Measurements from ENCODE around the gene CDC42SE2.
"Not testable (repeated sequence)": the region's sequence is repeated elsewhere in the genome, so short reads cannot be mapped to it uniquely, and the experiment has no call there.

CDC42SE2 gene

GRCh38 chr5:131346204-131346603 lies 82.4 kb downstream of the CDC42SE2 start:
- WGBS, 2 donors (ENCODE audit: extremely low coverage in 2 of 2, insufficient read length in 2 of 2, insufficient replicate concordance in 1 of 2): no CpG with 5 or more reads among the region's 3 CpGs
- H3K14ac ChIP-seq (ENCODE audit: low read length); H4K91ac ChIP-seq (ENCODE audit: low read depth, low read length, poor library complexity); H2BK12ac ChIP-seq (ENCODE audit: low read length); H3K23ac ChIP-seq (ENCODE audit: low read depth, low read length, poor library complexity); H3K4me3 ChIP-seq (ENCODE audit: low read length in 2 of 2); H3K4me2 ChIP-seq (ENCODE audit: insufficient read depth, low read length, poor library complexity, severe bottlenecking); H3K27me3 ChIP-seq (ENCODE audit: control insufficient read depth in 3 of 3, insufficient read depth in 3 of 3, low read depth in 1 of 3, low read length in 3 of 3); H2AK5ac ChIP-seq (ENCODE audit: low read depth, low read length); H2BK5ac ChIP-seq (ENCODE audit: low read length); DNase-seq (ENCODE audit: low spot score); H3K4me1 ChIP-seq (ENCODE audit: control insufficient read depth in 2 of 2, insufficient read depth in 1 of 2, low read depth in 1 of 2, low read length in 2 of 2); H3K79me1 ChIP-seq (ENCODE audit: low read depth, low read length); H2BK15ac ChIP-seq (ENCODE audit: low read length); H4K8ac ChIP-seq (ENCODE audit: low read depth, low read length); H2BK120ac ChIP-seq (ENCODE audit: low read depth, low read length); H3K18ac ChIP-seq (ENCODE audit: low read length); H2AFZ ChIP-seq (ENCODE audit: low read length); H3K27ac ChIP-seq (replicated peaks; ENCODE audit: low read length); H3K9ac ChIP-seq (ENCODE audit: low read depth, low read length, poor library complexity); H3K4ac ChIP-seq (ENCODE audit: low read length): not testable (repeated sequence)
- Histone ChIP-seq H3K9me3 (replicated peaks in 1 of 2; ENCODE audit: control insufficient read depth in 2 of 2, insufficient read depth in 1 of 2, low read depth in 1 of 2, low read length in 2 of 2) (peaks cover 4 to 22% of the 10 kb centered on the region in 2 donors), H3K36me3 (replicated peaks in 1 of 2; ENCODE audit: control insufficient read depth in 2 of 2, insufficient read depth in 2 of 2, low read length in 2 of 2) (peaks cover 2 to 10% of the 10 kb centered on the region in 2 donors)

GRCh38 chr5:131353991-131354390 lies 90.1 kb downstream of the CDC42SE2 start:
- Histone ChIP-seq H2BK5ac (ENCODE audit: low read length) (no peak overlapping the region), H2AFZ (ENCODE audit: low read length) (no peak overlapping the region), H3K4me2 (ENCODE audit: insufficient read depth, low read length, poor library complexity, severe bottlenecking) (no peak overlapping the region), H3K27ac (replicated peaks; ENCODE audit: low read length) (no peak overlapping the region), H3K27me3 (ENCODE audit: control insufficient read depth in 3 of 3, insufficient read depth in 3 of 3, low read depth in 1 of 3, low read length in 3 of 3) (no peaks in the 10 kb centered on the region), H3K4ac (ENCODE audit: low read length) (no peak overlapping the region), H3K36me3 (replicated peaks in 1 of 2; ENCODE audit: control insufficient read depth in 2 of 2, insufficient read depth in 2 of 2, low read length in 2 of 2) (no peaks in the 10 kb centered on the region), H3K23ac (ENCODE audit: low read depth, low read length, poor library complexity) (no peak overlapping the region), H2AK5ac (ENCODE audit: low read depth, low read length) (no peak overlapping the region), H4K8ac (ENCODE audit: low read depth, low read length) (no peak overlapping the region), H3K9ac (ENCODE audit: low read depth, low read length, poor library complexity) (no peak overlapping the region), H3K79me1 (ENCODE audit: low read depth, low read length) (no peaks in the 10 kb centered on the region), H4K91ac (ENCODE audit: low read depth, low read length, poor library complexity) (no peak overlapping the region), H2BK15ac (ENCODE audit: low read length) (no peak overlapping the region), H3K14ac (ENCODE audit: low read length) (no peak overlapping the region), H3K4me1 (ENCODE audit: control insufficient read depth in 2 of 2, insufficient read depth in 1 of 2, low read depth in 1 of 2, low read length in 2 of 2) (no peaks in the 10 kb centered on the region), H3K4me3 (ENCODE audit: low read length in 2 of 2) (no peak overlapping the region), H2BK12ac (ENCODE audit: low read length) (no peak overlapping the region), H2BK120ac (ENCODE audit: low read depth, low read length) (no peak overlapping the region), H3K18ac (ENCODE audit: low read length) (no peak overlapping the region), H3K9me3 (replicated peaks in 1 of 2; ENCODE audit: control insufficient read depth in 2 of 2, insufficient read depth in 1 of 2, low read depth in 1 of 2, low read length in 2 of 2) (no peaks in the 10 kb centered on the region)
- whole genome bisulfite sequencing, 2 donors (ENCODE audit: extremely low coverage in 2 of 2, insufficient read length in 2 of 2, insufficient replicate concordance in 1 of 2): no CpG with 5 or more reads among the region's 3 CpGs
- no peak for DNase-seq (ENCODE audit: low spot score)

- H3K27ac ChIP-seq (replicated peaks; ENCODE audit: low read length): no peak overlapping the region
- no CpG with 5 or more reads among the region's 1 CpG for WGBS, 2 donors (ENCODE audit: extremely low coverage in 2 of 2, insufficient read length in 2 of 2, insufficient replicate concordance in 1 of 2)
- no peak overlapping the region for H3K14ac ChIP-seq (ENCODE audit: low read length)
Measured at GRCh38 chr5:131355971-131356528, 92.2 kb downstream of the CDC42SE2 start.

GRCh38 chr5:131356619-131357018 lies 92.8 kb downstream of the CDC42SE2 start:
- Histone ChIP-seq H3K18ac (ENCODE audit: low read length) (no peak overlapping the region), H3K9me3 (replicated peaks in 1 of 2; ENCODE audit: control insufficient read depth in 2 of 2, insufficient read depth in 1 of 2, low read depth in 1 of 2, low read length in 2 of 2) (no peaks in the 10 kb centered on the region), H3K9ac (ENCODE audit: low read depth, low read length, poor library complexity) (no peak overlapping the region), H4K8ac (ENCODE audit: low read depth, low read length) (no peak overlapping the region), H3K4me3 (ENCODE audit: low read length in 2 of 2) (no peak overlapping the region), H3K79me1 (ENCODE audit: low read depth, low read length) (no peaks in the 10 kb centered on the region), H3K4me1 (ENCODE audit: control insufficient read depth in 2 of 2, insufficient read depth in 1 of 2, low read depth in 1 of 2, low read length in 2 of 2) (peaks cover 0 to 1% of the 10 kb centered on the region in 2 donors), H3K14ac (ENCODE audit: low read length) (no peak overlapping the region), H2AK5ac (ENCODE audit: low read depth, low read length) (no peak overlapping the region), H3K27ac (replicated peaks; ENCODE audit: low read length) (no peak overlapping the region), H2BK5ac (ENCODE audit: low read length) (no peak overlapping the region), H4K91ac (ENCODE audit: low read depth, low read length, poor library complexity) (no peak overlapping the region), H2BK120ac (ENCODE audit: low read depth, low read length) (no peak overlapping the region), H2BK12ac (ENCODE audit: low read length) (no peak overlapping the region), H3K4ac (ENCODE audit: low read length) (no peak overlapping the region), H3K36me3 (replicated peaks in 1 of 2; ENCODE audit: control insufficient read depth in 2 of 2, insufficient read depth in 2 of 2, low read length in 2 of 2) (peaks cover 2 to 19% of the 10 kb centered on the region in 2 donors), H3K27me3 (ENCODE audit: control insufficient read depth in 3 of 3, insufficient read depth in 3 of 3, low read depth in 1 of 3, low read length in 3 of 3) (no peaks in the 10 kb centered on the region), H3K4me2 (ENCODE audit: insufficient read depth, low read length, poor library complexity, severe bottlenecking) (no peak overlapping the region), H2BK15ac (ENCODE audit: low read length) (no peak overlapping the region), H3K23ac (ENCODE audit: low read depth, low read length, poor library complexity) (no peak overlapping the region), H2AFZ (ENCODE audit: low read length) (no peak overlapping the region)
- WGBS, 2 donors (ENCODE audit: extremely low coverage in 2 of 2, insufficient read length in 2 of 2, insufficient replicate concordance in 1 of 2): no CpG with 5 or more reads among the region's 1 CpG
- DNase-seq (ENCODE audit: low spot score): no peak

More at GRCh38 chr5:131355971-131356528, 92.2 kb downstream of the CDC42SE2 start:
- H3K18ac ChIP-seq (ENCODE audit: low read length): no peak overlapping the region
- H4K8ac ChIP-seq (ENCODE audit: low read depth, low read length): no peak overlapping the region
- no peak overlapping the region for H3K23ac ChIP-seq (ENCODE audit: low read depth, low read length, poor library complexity)
- no peak overlapping the region for H3K9ac ChIP-seq (ENCODE audit: low read depth, low read length, poor library complexity)
- no peak overlapping the region for H2BK15ac ChIP-seq (ENCODE audit: low read length)
- H3K4me1 ChIP-seq (ENCODE audit: control insufficient read depth in 2 of 2, insufficient read depth in 1 of 2, low read depth in 1 of 2, low read length in 2 of 2): no peaks in the 10 kb centered on the region
- H2AK5ac ChIP-seq (ENCODE audit: low read depth, low read length): no peak overlapping the region
- no peak overlapping the region for H2BK5ac ChIP-seq (ENCODE audit: low read length)
- no peaks in the 10 kb centered on the region for H3K9me3 ChIP-seq (replicated peaks in 1 of 2; ENCODE audit: control insufficient read depth in 2 of 2, insufficient read depth in 1 of 2, low read depth in 1 of 2, low read length in 2 of 2)
- H3K4me2 ChIP-seq (ENCODE audit: insufficient read depth, low read length, poor library complexity, severe bottlenecking): no peak overlapping the region
- no peak overlapping the region for H2AFZ ChIP-seq (ENCODE audit: low read length)
- no peak overlapping the region for H3K4me3 ChIP-seq (ENCODE audit: low read length in 2 of 2)
- no peaks in the 10 kb centered on the region for H3K79me1 ChIP-seq (ENCODE audit: low read depth, low read length)
- no peak overlapping the region for H2BK120ac ChIP-seq (ENCODE audit: low read depth, low read length)
- DNase-seq (ENCODE audit: low spot score): no peak
- no peaks in the 10 kb centered on the region for H3K27me3 ChIP-seq (ENCODE audit: control insufficient read depth in 3 of 3, insufficient read depth in 3 of 3, low read depth in 1 of 3, low read length in 3 of 3)
- no peak overlapping the region for H3K4ac ChIP-seq (ENCODE audit: low read length)
- peaks cover 2 to 13% of the 10 kb centered on the region in 2 donors for H3K36me3 ChIP-seq (replicated peaks in 1 of 2; ENCODE audit: control insufficient read depth in 2 of 2, insufficient read depth in 2 of 2, low read length in 2 of 2)
- no peak overlapping the region for H4K91ac ChIP-seq (ENCODE audit: low read depth, low read length, poor library complexity)
- no peak overlapping the region for H2BK12ac ChIP-seq (ENCODE audit: low read length)
